GM12878 (cell line): ENCODE results near the gene TNFRSF9. TPM values are rescaled to one million over a fixed set of nuclear protein-coding genes. Genes with fewer than 3 reads are reported as not detected.

ENCODE experiments used
- ATAC-seq: fragments of 200-7000 bp; cut with Tn5 transposase; 3 replicates; pipeline ENCODE4 v1.9.1; 2020; ENCODE audit warnings: mild to moderate bottlenecking, moderate library complexity
- BruUV-seq: library from RNA; stranded (reverse); fragments of 400-500 nt; replicated peaks from 2 replicates; lab custom pipeline; 2021; lab: Mats Ljungman, UMichigan
- CTCF ChIA-PET: fragments of 300-600 bp; sonication (Branson Sonifier 250); formaldehyde crosslinking; extraction: SDS; loops from one replicate; lab custom pipeline; 2021; ENCODE audit warnings: inconsistent platforms; lab: Yijun Ruan, JAX
- POLR2A ChIA-PET: fragments of 350-600 bp; formaldehyde crosslinking; extraction: SDS; loops from one replicate; lab custom pipeline; 2021; ENCODE audit warnings: inconsistent platforms; lab: Charles Lee
- RAD21 ChIA-PET: fragments of 300-600 bp; sonication (Branson Sonifier 250); formaldehyde crosslinking; loops from one replicate; lab custom pipeline; 2023; ENCODE audit warnings: antibody characterized with exemption; ENCODE audit not compliant: unreplicated experiment; lab: Charles Lee
- SMC1A ChIA-PET: fragments of 300-600 bp; sonication (Branson Sonifier 250); formaldehyde crosslinking; loops from one replicate; lab custom pipeline; 2023; ENCODE audit not compliant: unreplicated experiment, uncharacterized antibody; lab: Charles Lee
- DNase-seq: peaks from one replicate; pipeline ENCODE4 v3.0.0-alpha.2; 2011; ENCODE audit warnings: low read depth, low spot score
- FAIRE-seq: peaks from 3 replicates; lab custom pipeline; 2011; peaks lifted over from hg19 to GRCh38; lab: Jason Lieb, UNC
- H2AFZ ChIP-seq: 2 replicates; pipeline ENCODE4 v1.6.0; 2011; ENCODE audit warnings: low read depth, low read length, control low read depth; ENCODE audit not compliant: control insufficient read depth
- H3K27ac ChIP-seq: 2 replicates; pipeline ENCODE4 v1.5.1; 2011; ENCODE audit warnings: control low read depth; ENCODE audit not compliant: control insufficient read depth, insufficient read depth
- H3K27me3 ChIP-seq, 2 experiments: replicated peaks in 1 of 2; 2 replicates each; pipeline versions ENCODE4 v1.6.0 to v1.6.1; 2011; ENCODE audit warnings: low read length in 1 of 2; ENCODE audit not compliant: control insufficient read depth in 2 of 2, insufficient read depth in 2 of 2
- H3K36me3 ChIP-seq, 2 experiments: 2 replicates each; pipeline ENCODE4 v1.5.1; 2011; ENCODE audit warnings: low read length in 1 of 2; ENCODE audit not compliant: control insufficient read depth in 2 of 2, insufficient read depth in 2 of 2
- H3K4me1 ChIP-seq: 2 replicates; pipeline ENCODE4 v1.6.1; 2011; ENCODE audit warnings: mild to moderate bottlenecking, low read length, moderate library complexity, mixed read lengths; ENCODE audit not compliant: control insufficient read depth, insufficient read depth
- H3K4me2 ChIP-seq: 2 replicates; pipeline ENCODE4 v1.6.0; 2011; ENCODE audit warnings: control low read depth; ENCODE audit not compliant: control insufficient read depth, insufficient read depth
- H3K4me3 ChIP-seq: fragments of 200-600 bp; sonication (generic); 2 replicates; pipeline ENCODE4 v1.5.1; 2016
- H3K79me2 ChIP-seq: 2 replicates; pipeline ENCODE4 v1.6.0; 2011; ENCODE audit warnings: low read length; ENCODE audit not compliant: control insufficient read depth, insufficient read depth
- H3K9ac ChIP-seq: 2 replicates; pipeline ENCODE4 v1.8.0; 2011; ENCODE audit warnings: low read length, control low read depth, mixed read lengths; ENCODE audit not compliant: control insufficient read depth, insufficient read depth
- H3K9me3 ChIP-seq: replicated peaks from 3 replicates; pipeline ENCODE4 v1.5.1; 2011; ENCODE audit warnings: mild to moderate bottlenecking, low read length; ENCODE audit not compliant: control insufficient read depth, insufficient read depth
- H4K20me1 ChIP-seq: 2 replicates; pipeline ENCODE4 v1.6.0; 2011; ENCODE audit not compliant: control insufficient read depth, insufficient read depth
- IKZF1 ChIP-seq: fragments of 450-650 bp; conservative IDR thresholded peaks from 2 replicates; pipeline ENCODE4 v1.6.1; 2017; ENCODE audit warnings: antibody characterized with exemption, mild to moderate bottlenecking
- IRF4 ChIP-seq: IDR thresholded peaks from 2 replicates; pipeline ENCODE4 v1.6.1; 2011; ENCODE audit warnings: low read depth, low read length
- MLLT1 ChIP-seq: fragments of 450-650 bp; IDR thresholded peaks from 2 replicates; pipeline ENCODE4 v1.6.1; 2016; ENCODE audit warnings: mild to moderate bottlenecking
- PML ChIP-seq: IDR thresholded peaks from 2 replicates; pipeline ENCODE4 v1.6.1; 2012; ENCODE audit warnings: low read length, inconsistent platforms
- RBBP5 ChIP-seq: fragments of 200-600 bp; sonication (generic); conservative IDR thresholded peaks from 2 replicates; pipeline ENCODE4 v1.6.1; 2016
- SRF ChIP-seq, 2 experiments: IDR thresholded peaks; 2 replicates each; pipeline ENCODE4 v1.6.1; 2011; ENCODE audit warnings: low read depth in 2 of 2, low read length in 2 of 2, mild to moderate bottlenecking in 1 of 2, moderate library complexity in 1 of 2
- TCF3 ChIP-seq: IDR thresholded peaks from 2 replicates; pipeline ENCODE4 v1.6.1; 2012; ENCODE audit warnings: low read depth, mild to moderate bottlenecking, low read length, borderline replicate concordance; ENCODE audit not compliant: insufficient read depth
- YY1 ChIP-seq: IDR thresholded peaks from 2 replicates; pipeline ENCODE4 v1.6.1; 2011; ENCODE audit warnings: low read depth, mild to moderate bottlenecking, low read length
- ZNF207 ChIP-seq: fragments of 450-650 bp; IDR thresholded peaks from 2 replicates; pipeline ENCODE4 v1.6.1; 2014; ENCODE audit warnings: antibody characterized with exemption, mild to moderate bottlenecking, borderline replicate concordance
- ZZZ3 ChIP-seq: IDR thresholded peaks from 2 replicates; pipeline ENCODE4 v1.6.1; 2011; ENCODE audit warnings: low read depth; ENCODE audit not compliant: control insufficient read depth, insufficient read length
- WGBS: methylation state at CpG from one replicate; pipeline ENCODE4 v1.1.6; 2016; ENCODE audit warnings: low lambda C conversion rate; ENCODE audit not compliant: insufficient replicate concordance, insufficient coverage; ENCODE audit errors: missing lambda C conversion rate; 5-methylcytosine and 5-hydroxymethylcytosine counted together
- in situ Hi-C: fragments of 300-500 bp; cut with MboI; formaldehyde crosslinking; loops from 9 replicates; pipeline ENCODE4 v1.14.3; 2018; ENCODE audit warnings: mixed read lengths
- intact Hi-C: fragments of 100-400 bp; cut with micrococcal nuclease; formaldehyde crosslinking; loops from one replicate; pipeline ENCODE4 v1.14.2; 2022; ENCODE audit not compliant: unreplicated experiment
- polyA plus RNA-seq, 11 experiments: library from polyadenylated mRNA; depleted of rRNA in 4 of 11; unstranded in 6 of 11; stranded (reverse) in 5 of 11; fragments of >200 nt; fragmentation: Nextera tagmentation in 4 of 11; fragmentation: Illumina TruSeq in 1 of 11; extraction: Ambion mirVana in 4 of 11; extraction: Trizol in 1 of 11; gene quantifications; 1 replicate in 1 of 11; 2 replicates in 10 of 11; pipeline versions ENCODE4 v1.2.1 to v1.2.3, GENCODE V29; 2011 to 2016; ENCODE audit warnings: inconsistent platforms in 2 of 11, missing spikeins in 2 of 11, low read depth in 1 of 11
- total RNA-seq, 4 experiments: library from RNA; depleted of rRNA in 3 of 4; stranded (reverse); fragments of >200 nt in 3 of 4; fragmentation: Illumina TruSeq in 1 of 4; extraction: Trizol in 1 of 4; gene quantifications; 2 replicates each; pipeline versions ENCODE4 v1.2.1 to v1.2.3, GENCODE V29; 2013 to 2021
- TF ChIP-seq, protein P1 (sequence below): fragments of 450-650 bp; formaldehyde crosslinking; IDR thresholded peaks from 2 replicates; pipeline ENCODE4 v1.4.0; 2020; ENCODE audit warnings: mild to moderate bottlenecking, moderate library complexity
- TF ChIP-seq, protein P2 (sequence below): fragments of 450-650 bp; formaldehyde crosslinking; IDR thresholded peaks from 2 replicates; pipeline ENCODE4 v1.5.0; 2022; ENCODE audit warnings: mild to moderate bottlenecking, missing genetic modification characterization

Gene TNFRSF9
- total and polyA plus RNA-seq, 10 of the 15 experiments (the other 5 are each of a cell fraction or from before 2014, with no cell fraction given) = 2.0 to 25.6 (median 5.8) TPM

GRCh38 chr1:7884757-7885156, 55.9 kb downstream of the TNFRSF9 start (continued):
- TF ChIP-seq, protein P1, sequence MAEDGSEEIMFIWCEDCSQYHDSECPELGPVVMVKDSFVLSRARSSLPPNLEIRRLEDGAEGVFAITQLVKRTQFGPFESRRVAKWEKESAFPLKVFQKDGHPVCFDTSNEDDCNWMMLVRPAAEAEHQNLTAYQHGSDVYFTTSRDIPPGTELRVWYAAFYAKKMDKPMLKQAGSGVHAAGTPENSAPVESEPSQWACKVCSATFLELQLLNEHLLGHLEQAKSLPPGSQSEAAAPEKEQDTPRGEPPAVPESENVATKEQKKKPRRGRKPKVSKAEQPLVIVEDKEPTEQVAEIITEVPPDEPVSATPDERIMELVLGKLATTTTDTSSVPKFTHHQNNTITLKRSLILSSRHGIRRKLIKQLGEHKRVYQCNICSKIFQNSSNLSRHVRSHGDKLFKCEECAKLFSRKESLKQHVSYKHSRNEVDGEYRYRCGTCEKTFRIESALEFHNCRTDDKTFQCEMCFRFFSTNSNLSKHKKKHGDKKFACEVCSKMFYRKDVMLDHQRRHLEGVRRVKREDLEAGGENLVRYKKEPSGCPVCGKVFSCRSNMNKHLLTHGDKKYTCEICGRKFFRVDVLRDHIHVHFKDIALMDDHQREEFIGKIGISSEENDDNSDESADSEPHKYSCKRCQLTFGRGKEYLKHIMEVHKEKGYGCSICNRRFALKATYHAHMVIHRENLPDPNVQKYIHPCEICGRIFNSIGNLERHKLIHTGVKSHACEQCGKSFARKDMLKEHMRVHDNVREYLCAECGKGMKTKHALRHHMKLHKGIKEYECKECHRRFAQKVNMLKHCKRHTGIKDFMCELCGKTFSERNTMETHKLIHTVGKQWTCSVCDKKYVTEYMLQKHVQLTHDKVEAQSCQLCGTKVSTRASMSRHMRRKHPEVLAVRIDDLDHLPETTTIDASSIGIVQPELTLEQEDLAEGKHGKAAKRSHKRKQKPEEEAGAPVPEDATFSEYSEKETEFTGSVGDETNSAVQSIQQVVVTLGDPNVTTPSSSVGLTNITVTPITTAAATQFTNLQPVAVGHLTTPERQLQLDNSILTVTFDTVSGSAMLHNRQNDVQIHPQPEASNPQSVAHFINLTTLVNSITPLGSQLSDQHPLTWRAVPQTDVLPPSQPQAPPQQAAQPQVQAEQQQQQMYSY (CRISPR knock-in tag) = no peak
- no peak for TF ChIP-seq RBBP5
- TF ChIP-seq ZNF207 = no peak
- no peak for TF ChIP-seq IKZF1

DNA sequence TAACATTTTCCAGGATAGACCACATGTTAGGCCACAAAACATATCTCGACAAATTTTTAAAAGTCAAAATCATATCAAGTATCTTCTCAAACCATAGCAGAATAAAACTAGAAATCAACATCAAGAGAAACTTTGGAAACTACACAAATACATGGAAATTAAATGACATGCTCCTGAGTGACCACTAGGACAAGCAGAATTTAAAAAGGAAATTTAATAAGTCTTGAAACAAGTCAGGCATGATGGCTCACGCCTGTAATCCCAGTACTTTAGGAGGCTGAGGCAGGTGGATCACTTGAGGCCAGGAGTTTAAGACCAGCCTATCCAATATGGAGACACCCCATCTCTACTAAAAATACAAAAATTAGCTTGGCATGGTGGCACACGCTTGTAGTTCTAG, 61.4 kb downstream of the TNFRSF9 start:
- in situ Hi-C loops = no loop called here
- Histone ChIP-seq H3K4me1 (no peaks in the 10 kb centered on the region), H3K4me3 (no peak overlapping the region), H2AFZ (no peak overlapping the region), H3K36me3 (no peaks in the 10 kb centered on the region), H3K4me2 (no peak overlapping the region), H3K9me3 (no peaks in the 10 kb centered on the region; the same call in 2 of the 3 replicates), H3K27me3 (no peaks in the 10 kb centered on the region), H3K9ac (no peak overlapping the region), H3K27ac (no peak overlapping the region), H3K79me2 (no peaks in the 10 kb centered on the region), H4K20me1 (no peaks in the 10 kb centered on the region)
- intact Hi-C loops = no loop called here
- BruUV-seq = no TSS peak
- ChIA-PET SMC1A (no interaction called here), CTCF (no interaction called here), RAD21 (no interaction called here), POLR2A (no interaction called here)
- FAIRE-seq (no peak), DNase-seq (no peak), ATAC-seq (no peak)
- WGBS = 37% methylated on average over 3 of the region's 3 CpGs
- no peak for TF ChIP-seq MLLT1
- no peak for TF ChIP-seq IRF4
- TF ChIP-seq, protein P2, sequence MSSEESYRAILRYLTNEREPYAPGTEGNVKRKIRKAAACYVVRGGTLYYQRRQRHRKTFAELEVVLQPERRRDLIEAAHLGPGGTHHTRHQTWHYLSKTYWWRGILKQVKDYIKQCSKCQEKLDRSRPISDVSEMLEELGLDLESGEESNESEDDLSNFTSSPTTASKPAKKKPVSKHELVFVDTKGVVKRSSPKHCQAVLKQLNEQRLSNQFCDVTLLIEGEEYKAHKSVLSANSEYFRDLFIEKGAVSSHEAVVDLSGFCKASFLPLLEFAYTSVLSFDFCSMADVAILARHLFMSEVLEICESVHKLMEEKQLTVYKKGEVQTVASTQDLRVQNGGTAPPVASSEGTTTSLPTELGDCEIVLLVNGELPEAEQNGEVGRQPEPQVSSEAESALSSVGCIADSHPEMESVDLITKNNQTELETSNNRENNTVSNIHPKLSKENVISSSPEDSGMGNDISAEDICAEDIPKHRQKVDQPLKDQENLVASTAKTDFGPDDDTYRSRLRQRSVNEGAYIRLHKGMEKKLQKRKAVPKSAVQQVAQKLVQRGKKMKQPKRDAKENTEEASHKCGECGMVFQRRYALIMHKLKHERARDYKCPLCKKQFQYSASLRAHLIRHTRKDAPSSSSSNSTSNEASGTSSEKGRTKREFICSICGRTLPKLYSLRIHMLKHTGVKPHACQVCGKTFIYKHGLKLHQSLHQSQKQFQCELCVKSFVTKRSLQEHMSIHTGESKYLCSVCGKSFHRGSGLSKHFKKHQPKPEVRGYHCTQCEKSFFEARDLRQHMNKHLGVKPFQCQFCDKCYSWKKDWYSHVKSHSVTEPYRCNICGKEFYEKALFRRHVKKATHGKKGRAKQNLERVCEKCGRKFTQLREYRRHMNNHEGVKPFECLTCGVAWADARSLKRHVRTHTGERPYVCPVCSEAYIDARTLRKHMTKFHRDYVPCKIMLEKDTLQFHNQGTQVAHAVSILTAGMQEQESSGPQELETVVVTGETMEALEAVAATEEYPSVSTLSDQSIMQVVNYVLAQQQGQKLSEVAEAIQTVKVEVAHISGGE (CRISPR knock-in tag) = no peak
- TF ChIP-seq PML = no peak
- TF ChIP-seq SRF (IDR thresholded peaks at IDR 0.05; ENCODE audit: low read depth in 2 of 2, low read length in 2 of 2) = no peak
- TF ChIP-seq ZZZ3 = no peak
- no peak for TF ChIP-seq TCF3
- no peak for TF ChIP-seq YY1
